H1 (cell line): ENCODE results near the gene SLC35F5. TPM values are rescaled to one million over a fixed set of nuclear protein-coding genes. Genes with fewer than 3 reads are reported as not detected.

Source experiments
- CREB1 ChIP-seq: IDR thresholded peaks from 2 replicates; pipeline ENCODE4 v1.6.1; 2012; ENCODE audit warnings: inconsistent platforms
- EGR1 ChIP-seq: IDR thresholded peaks from 2 replicates; pipeline ENCODE4 v1.6.1; 2011; ENCODE audit warnings: low read depth, low read length, borderline replicate concordance
- polyA plus RNA-seq, 7 experiments: library from polyadenylated mRNA; depleted of rRNA in 3 of 7; stranded (reverse) in 5 of 7; unstranded in 2 of 7; fragments of >200 nt in 5 of 7; fragments of 200-250 nt in 2 of 7; gene quantifications; 1 replicate in 5 of 7; 2 replicates in 1 of 7; 4 replicates in 1 of 7; pipeline versions ENCODE4 v1.2.1 to v1.2.3, GENCODE V29; 2011 to 2013; ENCODE audit warnings: missing spikeins in 2 of 7, mixed read lengths in 2 of 7
- total RNA-seq: library from RNA; stranded (reverse); fragmentation: NEBNext Ultra II Directional; extraction: Animal tissue kit (Norgen Biotek cat#: 25700); gene quantifications from 2 replicates; pipeline ENCODE4 v1.2.1, GENCODE V29; 2021
- TF ChIP-seq, protein P1 (sequence below): IDR thresholded peaks from 2 replicates; pipeline ENCODE4 v1.6.1; 2012; ENCODE audit warnings: low read length, inconsistent platforms

SLC35F5 gene
- total and polyA plus RNA-seq, 2 of the 8 experiments (the other 6 are each of a cell fraction or from before 2014, with no cell fraction given), result 11.8 to 22.2 TPM

DNA sequence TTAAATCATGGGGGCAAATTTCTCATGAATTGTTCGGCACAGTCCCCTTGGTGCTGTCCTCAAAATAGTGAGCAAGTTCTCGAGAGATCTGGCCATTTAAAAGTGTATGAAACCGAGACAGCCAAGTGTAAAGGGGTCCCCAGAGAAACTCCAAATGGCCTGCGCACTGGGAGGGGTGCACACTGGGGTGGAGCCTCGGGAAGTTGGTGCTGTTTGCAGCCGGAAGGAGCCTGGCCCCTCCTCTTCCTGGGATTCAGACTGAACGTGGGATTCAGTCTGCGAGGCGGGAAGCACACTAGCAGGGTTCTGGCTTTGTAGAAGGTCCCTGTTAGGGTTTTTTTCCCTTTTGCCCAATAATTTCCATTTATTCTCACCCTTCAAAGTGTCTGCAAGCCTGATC, 80.6 kb downstream of the SLC35F5 start (continued):
- TF ChIP-seq, protein P1, sequence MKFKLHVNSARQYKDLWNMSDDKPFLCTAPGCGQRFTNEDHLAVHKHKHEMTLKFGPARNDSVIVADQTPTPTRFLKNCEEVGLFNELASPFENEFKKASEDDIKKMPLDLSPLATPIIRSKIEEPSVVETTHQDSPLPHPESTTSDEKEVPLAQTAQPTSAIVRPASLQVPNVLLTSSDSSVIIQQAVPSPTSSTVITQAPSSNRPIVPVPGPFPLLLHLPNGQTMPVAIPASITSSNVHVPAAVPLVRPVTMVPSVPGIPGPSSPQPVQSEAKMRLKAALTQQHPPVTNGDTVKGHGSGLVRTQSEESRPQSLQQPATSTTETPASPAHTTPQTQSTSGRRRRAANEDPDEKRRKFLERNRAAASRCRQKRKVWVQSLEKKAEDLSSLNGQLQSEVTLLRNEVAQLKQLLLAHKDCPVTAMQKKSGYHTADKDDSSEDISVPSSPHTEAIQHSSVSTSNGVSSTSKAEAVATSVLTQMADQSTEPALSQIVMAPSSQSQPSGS, result no peak
- TF ChIP-seq EGR1 (no peak), CREB1 (no peak)
